MM.1S (cell line): ENCODE results near the gene TMCC1.
"Not testable (repeated sequence)": the region's sequence is repeated elsewhere in the genome, so short reads cannot be mapped to it uniquely, and the experiment has no call there.

Experiments
- DNase-seq: peaks from one replicate; pipeline ENCODE4 v3.0.0-alpha.2; 2015
- H2AFZ ChIP-seq: fragments of 300-600 bp; sonication (generic); 2 replicates; pipeline ENCODE4 v1.6.0; 2016; ENCODE audit warnings: antibody characterized with exemption, low read length
- H3F3A ChIP-seq: fragments of 300-600 bp; sonication (generic); 2 replicates; pipeline ENCODE4 v1.6.1; 2016; ENCODE audit warnings: mild to moderate bottlenecking, antibody characterized with exemption, low read length, moderate library complexity, mixed read lengths; ENCODE audit not compliant: insufficient read depth
- H3K27ac ChIP-seq: fragments of 300-600 bp; sonication (generic); 2 replicates; pipeline ENCODE4 v1.5.1; 2016; ENCODE audit warnings: mild to moderate bottlenecking, low read length
- H3K27me3 ChIP-seq: fragments of 300-600 bp; sonication (generic); replicated peaks from 2 replicates; pipeline ENCODE4 v1.6.0; 2016; ENCODE audit warnings: low read length; ENCODE audit not compliant: insufficient read depth
- H3K36me3 ChIP-seq: fragments of 300-600 bp; sonication (generic); replicated peaks from 2 replicates; pipeline ENCODE4 v1.6.1; 2016; ENCODE audit warnings: mild to moderate bottlenecking, low read length, mixed read lengths; ENCODE audit not compliant: insufficient read depth
- H3K4me1 ChIP-seq: fragments of 300-600 bp; sonication (generic); 2 replicates; pipeline ENCODE4 v1.6.1; 2016; ENCODE audit warnings: low read length, mixed read lengths
- H3K4me2 ChIP-seq: fragments of 300-600 bp; sonication (generic); 2 replicates; pipeline ENCODE4 v1.6.0; 2016; ENCODE audit warnings: low read depth, low read length
- H3K4me3 ChIP-seq: fragments of 300-600 bp; sonication (generic); 2 replicates; pipeline ENCODE4 v1.5.1; 2016; ENCODE audit warnings: low read length, mixed read lengths
- H3K79me2 ChIP-seq: fragments of 300-600 bp; sonication (generic); 2 replicates; pipeline ENCODE4 v1.6.1; 2016; ENCODE audit warnings: mixed run types, low read length, mixed read lengths
- H3K9ac ChIP-seq: fragments of 300-600 bp; sonication (generic); 2 replicates; pipeline ENCODE4 v1.6.1; 2016; ENCODE audit warnings: low read length, mixed read lengths
- H3K9me2 ChIP-seq: fragments of 300-600 bp; sonication (generic); replicated peaks from 2 replicates; pipeline ENCODE4 v1.6.1; 2016; ENCODE audit warnings: mild to moderate bottlenecking, low read length, mixed read lengths; ENCODE audit not compliant: insufficient read depth
- H3K9me3 ChIP-seq: fragments of 300-600 bp; sonication (generic); replicated peaks from 2 replicates; pipeline ENCODE4 v1.6.1; 2016; ENCODE audit warnings: mild to moderate bottlenecking, low read length, mixed read lengths; ENCODE audit not compliant: insufficient read depth
- H4K20me1 ChIP-seq: fragments of 300-600 bp; sonication (generic); 2 replicates; pipeline ENCODE4 v1.6.1; 2016; ENCODE audit warnings: mild to moderate bottlenecking, low read length, moderate library complexity, mixed read lengths; ENCODE audit not compliant: insufficient read depth
- CTCF ChIP-seq: fragments of 300-600 bp; sonication (generic); IDR thresholded peaks from 2 replicates; pipeline ENCODE4 v1.5.1; 2016; ENCODE audit warnings: antibody characterized with exemption, low read length, mixed read lengths
- EZH2 ChIP-seq: fragments of 300-600 bp; sonication (generic); optimal IDR thresholded peaks from 2 replicates; pipeline ENCODE3; 2017; ENCODE audit warnings: low read depth, mild to moderate bottlenecking, antibody characterized with exemption, low read length, mixed read lengths
- EZH2phosphoT487 ChIP-seq: fragments of 300-600 bp; sonication (generic); IDR thresholded peaks from 2 replicates; pipeline ENCODE4 v1.6.1; 2018; ENCODE audit warnings: antibody characterized with exemption, low read length

The TMCC1 gene

GRCh38 chr3:129913618-129914017 is 20.1 kb upstream of the TMCC1 start:
- Histone ChIP-seq H2AFZ (no peak overlapping the region), H3K9ac (no peak overlapping the region), H3K9me3 (no peaks in the 10 kb centered on the region), H3K4me3 (no peak overlapping the region), H3K27ac (no peak overlapping the region), H3K9me2 (no peaks in the 10 kb centered on the region), H3K36me3 (no peaks in the 10 kb centered on the region), H3K4me1 (peaks cover 2% of the 10 kb centered on the region; the same call in 1 of the 2 replicates), H3K27me3 (no peaks in the 10 kb centered on the region), H4K20me1 (no peaks in the 10 kb centered on the region), H3K4me2 (no peak overlapping the region), H3K79me2 (no peaks in the 10 kb centered on the region), H3F3A (no peaks in the 10 kb centered on the region)
- no peak for TF ChIP-seq CTCF
- no peak for TF ChIP-seq EZH2phosphoT487
- TF ChIP-seq EZH2: no peak
- no peak for DNase-seq

- Histone ChIP-seq H3K9me3 (no peaks in the 10 kb centered on the region), H3K27ac (no peak overlapping the region), H3K4me1 (no peaks in the 10 kb centered on the region), H3K79me2 (no peaks in the 10 kb centered on the region), H4K20me1 (no peaks in the 10 kb centered on the region), H3K36me3 (no peaks in the 10 kb centered on the region), H3K27me3 (no peaks in the 10 kb centered on the region), H3K4me3 (no peak overlapping the region), H3K9me2 (no peaks in the 10 kb centered on the region), H3F3A (no peaks in the 10 kb centered on the region), H3K9ac (no peak overlapping the region), H2AFZ (no peak overlapping the region), H3K4me2 (no peak overlapping the region)
- TF ChIP-seq EZH2 (no peak), EZH2phosphoT487 (no peak), CTCF (no peak)
- DNase-seq: no peak
Measured at GRCh38 chr3:129911261-129911861, 17.9 kb upstream of the TMCC1 start.

GRCh38 chr3:129909235-129909634 is 15.7 kb upstream of the TMCC1 start:
- not testable (repeated sequence) for DNase-seq, H3K9ac ChIP-seq, H3K9me2 ChIP-seq, H3K27ac ChIP-seq, H3F3A ChIP-seq, H3K4me3 ChIP-seq, H4K20me1 ChIP-seq, H3K4me2 ChIP-seq, H3K9me3 ChIP-seq, H2AFZ ChIP-seq, H3K4me1 ChIP-seq, H3K36me3 ChIP-seq, H3K79me2 ChIP-seq, H3K27me3 ChIP-seq

GRCh38 chr3:129908417-129908816 is 14.9 kb upstream of the TMCC1 start:
- H3K4me1 ChIP-seq: no peaks in the 10 kb centered on the region
- no peak for DNase-seq
- H4K20me1 ChIP-seq: no peaks in the 10 kb centered on the region
- no peaks in the 10 kb centered on the region for H3K9me3 ChIP-seq
- H3K9me2 ChIP-seq: no peaks in the 10 kb centered on the region
- no peaks in the 10 kb centered on the region for H3K79me2 ChIP-seq
- H3K36me3 ChIP-seq: no peaks in the 10 kb centered on the region
- H3K4me2 ChIP-seq: no peak overlapping the region
- TF ChIP-seq EZH2: no peak
- no peak for TF ChIP-seq EZH2phosphoT487
- TF ChIP-seq CTCF: no peak
- no peak overlapping the region for H3K9ac ChIP-seq
- no peaks in the 10 kb centered on the region for H3F3A ChIP-seq
- no peak overlapping the region for H3K4me3 ChIP-seq
- H3K27me3 ChIP-seq: no peaks in the 10 kb centered on the region
- H3K27ac ChIP-seq: no peak overlapping the region
- no peak overlapping the region for H2AFZ ChIP-seq

- H3K9ac ChIP-seq, H2AFZ ChIP-seq, H3K79me2 ChIP-seq, H3F3A ChIP-seq, H3K27me3 ChIP-seq, H3K4me1 ChIP-seq, H3K4me3 ChIP-seq, DNase-seq, H3K4me2 ChIP-seq, H4K20me1 ChIP-seq, H3K36me3 ChIP-seq, H3K27ac ChIP-seq, H3K9me2 ChIP-seq, H3K9me3 ChIP-seq: not testable (repeated sequence)
Measured at GRCh38 chr3:129901272-129901671, 7.8 kb upstream of the TMCC1 start.
